Stomach (tissue), 9 donors: ENCODE measurements around the gene P4HTM. TPM values are rescaled to one million over a fixed set of nuclear protein-coding genes. Genes with fewer than 3 reads are reported as not detected.
A peak's percentile ranks its signal among the peaks of the same experiment; 100 is the strongest.

Experiments used
- DNase-seq, 2 donors: peaks; one replicate each; pipeline versions ENCODE4 v3.0.0 to v3.0.0-alpha.2; 2013 to 2019
- H3K27ac ChIP-seq, 5 donors: fragments of 200-600 bp in 4 of 5; sonication (generic) in 4 of 5; one replicate each; pipeline ENCODE4 v1.5.1; 2013 to 2019; ENCODE audit warnings: mild to moderate bottlenecking in 1 of 5, moderate library complexity in 1 of 5
- H3K27me3 ChIP-seq, 3 donors: fragments of 200-600 bp; sonication (generic); one replicate each; pipeline ENCODE4 v1.5.1; 2017 to 2019; ENCODE audit warnings: mixed run types in 1 of 3
- H3K36me3 ChIP-seq, 4 donors: fragments of 200-600 bp; sonication (generic); 1 replicate in 3 of 4; 2 replicates in 1 of 4; pipeline ENCODE4 v1.5.1; 2016 to 2019
- H3K4me1 ChIP-seq, 4 donors: fragments of 200-600 bp; sonication (generic); one replicate each; pipeline ENCODE4 v1.5.1; 2016 to 2019
- H3K4me3 ChIP-seq, 4 donors: fragments of 200-600 bp; sonication (generic) in 3 of 4; one replicate each; pipeline ENCODE4 v1.5.1; 2016 to 2019; ENCODE audit warnings: mild to moderate bottlenecking in 1 of 4
- H3K9me3 ChIP-seq, 4 donors: fragments of 200-600 bp; sonication (generic); one replicate each; pipeline ENCODE4 v1.5.1; 2016 to 2019
- CTCF ChIP-seq, 7 experiments: fragments of 450-650 bp in 4 of 7; fragments of 200-600 bp in 3 of 7; sonication (generic) in 3 of 7; IDR thresholded peaks; one replicate each; pipeline ENCODE4 v1.5.1; 2016 to 2019; ENCODE audit warnings: antibody characterized with exemption in 7 of 7, control low read depth in 2 of 7, mild to moderate bottlenecking in 1 of 7
- EP300 ChIP-seq: sonication (generic); formaldehyde crosslinking; IDR thresholded peaks from one replicate; pipeline ENCODE4 v1.6.1; 2017; ENCODE audit warnings: antibody characterized with exemption
- POLR2A ChIP-seq, 4 donors: fragments of 450-650 bp; IDR thresholded peaks; one replicate each; pipeline ENCODE4 v1.6.1; 2016; ENCODE audit warnings: antibody characterized with exemption in 4 of 4, control low read depth in 2 of 4, mild to moderate bottlenecking in 1 of 4, moderate library complexity in 1 of 4
- POLR2AphosphoS5 ChIP-seq, 3 donors: sonication (generic); formaldehyde crosslinking; IDR thresholded peaks; one replicate each; pipeline ENCODE4 v1.6.1; 2016; ENCODE audit warnings: antibody characterized with exemption in 3 of 3
- WGBS, 5 donors: extraction: QIAGEN DNeasy Blood & Tissue Kit in 3 of 5; methylation state at CpG; one replicate each; pipeline versions ENCODE4 v1.1.5 to v1.1.7; 2013 to 2018; 5-methylcytosine and 5-hydroxymethylcytosine counted together
- intact Hi-C: fragments of 100-400 bp; cut with DNase I; formaldehyde crosslinking; loops from one replicate; pipeline ENCODE4 v1.15.1; 2023; ENCODE audit warnings: low total_unique reads
- polyA plus RNA-seq, 3 donors: library from polyadenylated mRNA; stranded (reverse); fragments of 200-250 nt; gene quantifications; one replicate each; pipeline ENCODE4 v1.2.3, GENCODE V29; 2013
- total RNA-seq, 5 donors: library from RNA; depleted of rRNA; stranded (reverse); fragments of >200 nt; gene quantifications; one replicate each; pipeline versions ENCODE4 v1.1.0 to v1.2.3, GENCODE V29; 2014 to 2016
- donor health status: healthy with polysubstance abuse.
- donor health status: Bipolar disorder and iron deficiency.
- donor health status: healthy.

The P4HTM gene
- total and polyA plus RNA-seq, 8 donors = 19.1 to 383 (median 48.3) TPM

- TF ChIP-seq POLR2A (IDR thresholded peaks at IDR 0.05) = no peak
- no peak for TF ChIP-seq EP300
- TF ChIP-seq CTCF (IDR thresholded peaks at IDR 0.05) = no peak
- TF ChIP-seq POLR2AphosphoS5 (IDR thresholded peaks at IDR 0.05) = no peak
- peak overlapping the region; percentile 98 to 100 (median 99) for H3K27ac ChIP-seq
Measured at GRCh38 chr3:49019941-49020329, 29.9 kb downstream of the P4HTM start.

DNA sequence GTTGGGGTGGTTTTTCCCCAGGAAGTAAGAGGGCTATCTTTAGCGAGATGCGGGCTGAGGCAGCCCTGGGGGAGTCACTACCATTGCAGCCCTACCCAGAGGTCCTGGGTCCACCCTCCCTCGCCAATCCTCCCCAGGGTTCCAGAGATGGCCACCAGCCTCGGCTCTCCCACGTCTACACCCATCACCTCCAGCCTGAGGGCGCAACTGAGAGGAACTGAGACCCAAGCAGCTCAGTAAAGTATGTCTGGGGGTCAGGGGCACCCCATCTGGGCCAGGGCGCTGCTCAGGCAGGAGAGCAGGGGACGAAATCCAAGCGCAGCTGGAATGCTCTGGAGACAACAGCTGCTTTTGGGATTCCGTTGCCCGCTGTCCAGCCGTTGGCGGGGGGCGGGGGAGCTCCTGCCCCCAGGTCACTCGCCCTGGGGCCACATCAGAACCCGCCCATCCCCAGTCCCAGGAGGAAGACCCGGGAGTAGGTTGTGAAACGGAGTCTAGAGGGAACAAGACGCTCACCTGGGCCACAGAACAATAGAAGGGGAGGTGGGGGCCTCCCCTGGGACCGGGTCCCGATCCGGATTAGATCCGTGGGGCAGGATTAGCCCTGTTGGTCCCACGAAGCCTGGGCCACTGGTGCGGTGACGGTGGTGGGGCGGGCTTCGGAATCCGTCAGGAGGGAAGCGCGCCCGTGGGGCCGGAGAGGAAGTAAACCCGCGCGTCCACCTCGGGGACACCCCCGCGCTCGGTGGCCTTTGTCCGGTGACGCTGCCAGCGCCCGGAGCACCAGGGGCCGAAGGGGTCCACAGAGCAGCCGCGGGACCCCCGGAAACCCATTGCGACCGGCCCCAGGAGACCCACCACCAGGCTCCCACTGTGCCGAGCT lies 30.5 kb downstream of the P4HTM start:
- H3K27ac ChIP-seq = peak overlapping the region; percentile 98 to 100 (median 99)
- DNase-seq = peak; percentile 75
- H3K27me3 ChIP-seq = no peaks in the 10 kb centered on the region
- TF ChIP-seq POLR2A (IDR thresholded peaks at IDR 0.05) (no peak), POLR2AphosphoS5 (IDR thresholded peaks at IDR 0.05) (no peak), CTCF (IDR thresholded peaks at IDR 0.05) (no peak), EP300 (no peak)
- WGBS, 5 donors = 1 to 3% (median 1%) methylated on average over 25 to 51 of the region's 51 CpGs
- H3K4me1 ChIP-seq = peaks cover 44 to 76% (median 74%) of the 10 kb centered on the region in 4 donors
- peaks cover 27 to 41% (median 40%) of the 10 kb centered on the region in 4 donors for H3K36me3 ChIP-seq
- peak overlapping the region; percentile 77 to 94 (median 85) for H3K4me3 ChIP-seq
- no peaks in the 10 kb centered on the region for H3K9me3 ChIP-seq
- intact Hi-C loops = no loop called here

More at GRCh38 chr3:49019941-49020329, 29.9 kb downstream of the P4HTM start:
- 33 to 54% (median 33%) methylated on average over 11 to 12 of the region's 12 CpGs for WGBS, 5 donors
- H3K9me3 ChIP-seq = no peaks in the 10 kb centered on the region
- H3K4me3 ChIP-seq = peak overlapping the region; percentile 77 to 94 (median 85)
- peak in 1 of 2 donors; percentile 37 for DNase-seq
- peaks cover 44 to 71% (median 67%) of the 10 kb centered on the region in 4 donors for H3K4me1 ChIP-seq
- H3K27me3 ChIP-seq = no peaks in the 10 kb centered on the region
- H3K36me3 ChIP-seq = peaks cover 28 to 41% (median 40%) of the 10 kb centered on the region in 4 donors
- intact Hi-C loops = no loop called here

GRCh38 chr3:49021213-49021812 lies 31.3 kb downstream of the P4HTM start:
- H3K27ac ChIP-seq = peak overlapping the region; percentile 98 to 100 (median 99)
- H3K36me3 ChIP-seq = peaks cover 30 to 41% (median 40%) of the 10 kb centered on the region in 4 donors
- WGBS, 5 donors = 0 to 2% (median 1%) methylated on average over 15 to 60 of the region's 60 CpGs
- DNase-seq = peak; percentile 100
- intact Hi-C loops = no loop called here
- H3K9me3 ChIP-seq = no peaks in the 10 kb centered on the region
- peak overlapping the region; percentile 77 to 94 (median 85) for H3K4me3 ChIP-seq
- no peaks in the 10 kb centered on the region for H3K27me3 ChIP-seq
- H3K4me1 ChIP-seq = peaks cover 44 to 79% (median 77%) of the 10 kb centered on the region in 4 donors
- peak; percentile 92 to 100 (median 98) for TF ChIP-seq POLR2AphosphoS5 (IDR thresholded peaks at IDR 0.05)
- no peak for TF ChIP-seq EP300
- TF ChIP-seq POLR2A (IDR thresholded peaks at IDR 0.05) = peak in 2 of 4 donors; percentile 99

GRCh38 chr3:49021813-49022687 lies 32.0 kb downstream of the P4HTM start, which contains the start of gene NDUFAF3:
Gene NDUFAF3 (plus strand): TSS chr3:49022121. CDS start chr3:49022145, 24 bp downstream.
- Histone ChIP-seq H3K36me3 (peaks cover 36 to 43% (median 42%) of the 10 kb centered on the region in 4 donors), H3K27me3 (no peaks in the 10 kb centered on the region), H3K4me1 (peaks cover 42 to 74% (median 74%) of the 10 kb centered on the region in 4 donors), H3K9me3 (no peaks in the 10 kb centered on the region), H3K4me3 (peak within 1 kb of the TSS; percentile 77 to 94 (median 85)), H3K27ac (peak within 1 kb of the TSS; percentile 98 to 100 (median 99))
- intact Hi-C loops = no loop called here
- peak in 5 of 7 experiments; percentile 86 to 96 (median 95) for TF ChIP-seq CTCF (IDR thresholded peaks at IDR 0.05)
- TF ChIP-seq POLR2A (IDR thresholded peaks at IDR 0.05) = peak in 2 of 4 donors; percentile 61 to 89
- TF ChIP-seq EP300 = no peak
- peak; percentile 86 to 97 (median 96) for TF ChIP-seq POLR2AphosphoS5 (IDR thresholded peaks at IDR 0.05)
- DNase-seq = peak; percentile 95 to 98
- WGBS, 5 donors = 0 to 1% (median 0%) methylated on average over 21 to 83 of the region's 83 CpGs
